Smooth muscle cell of bladder (primary cell): ENCODE results near the gene CHKA. TPM values are rescaled to one million over a fixed set of nuclear protein-coding genes. Genes with fewer than 3 reads are reported as not detected.

Source experiments
- total RNA-seq: library from RNA; depleted of rRNA; stranded (reverse); fragments of >200 nt; gene quantifications from 2 replicates; pipeline ENCODE4 v1.2.3, GENCODE V29; 2014

Gene CHKA
- 9.0 and 12.5 TPM in 2 replicates for total RNA-seq

DNA sequence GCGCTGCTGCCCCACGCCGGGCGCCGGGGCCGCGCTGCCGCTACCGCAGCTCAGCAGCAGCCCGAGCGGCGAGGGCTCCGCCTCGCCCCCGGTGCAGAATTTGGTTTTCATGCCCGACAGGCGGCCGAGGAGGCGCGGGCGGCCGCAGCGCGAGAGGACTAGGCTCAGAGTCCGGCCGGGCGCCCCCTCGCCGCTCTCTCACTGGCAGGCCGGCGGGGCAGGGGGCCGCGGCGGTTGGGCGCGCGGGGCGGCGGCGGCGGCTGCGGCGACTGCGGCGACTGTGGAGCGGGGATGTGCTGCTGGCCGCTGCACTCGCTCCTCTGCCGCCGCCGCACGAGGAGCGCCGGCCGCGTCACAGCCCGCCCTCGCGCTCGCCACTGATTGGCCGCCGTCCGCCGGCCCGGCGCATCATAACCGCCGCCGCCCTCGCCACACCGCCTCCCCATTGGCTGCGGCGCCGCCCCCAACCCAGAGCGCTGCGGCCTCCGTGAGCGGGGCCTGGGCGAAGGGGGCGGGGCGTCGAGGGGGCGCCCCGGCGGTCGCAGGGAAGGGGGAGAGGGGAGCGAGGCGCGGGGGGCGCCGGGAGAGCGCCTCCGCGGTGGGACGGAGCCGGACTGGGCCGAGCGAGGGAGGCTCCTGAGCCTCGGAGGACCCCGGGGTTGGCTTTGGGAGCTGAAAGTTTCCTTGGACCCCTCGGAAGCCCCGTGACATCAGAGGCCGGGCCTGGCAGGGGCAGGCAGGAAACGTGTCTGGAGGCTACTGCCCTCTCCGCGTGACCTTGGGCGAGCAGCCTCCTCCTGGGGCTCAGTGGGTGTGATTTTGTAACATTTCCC lies at the start of gene CHKA:
Gene CHKA, minus strand, starts transcription at position 322 of the 833 bp plus-strand sequence. Its CDS starts 211 bp downstream, at position 111.

DNA sequence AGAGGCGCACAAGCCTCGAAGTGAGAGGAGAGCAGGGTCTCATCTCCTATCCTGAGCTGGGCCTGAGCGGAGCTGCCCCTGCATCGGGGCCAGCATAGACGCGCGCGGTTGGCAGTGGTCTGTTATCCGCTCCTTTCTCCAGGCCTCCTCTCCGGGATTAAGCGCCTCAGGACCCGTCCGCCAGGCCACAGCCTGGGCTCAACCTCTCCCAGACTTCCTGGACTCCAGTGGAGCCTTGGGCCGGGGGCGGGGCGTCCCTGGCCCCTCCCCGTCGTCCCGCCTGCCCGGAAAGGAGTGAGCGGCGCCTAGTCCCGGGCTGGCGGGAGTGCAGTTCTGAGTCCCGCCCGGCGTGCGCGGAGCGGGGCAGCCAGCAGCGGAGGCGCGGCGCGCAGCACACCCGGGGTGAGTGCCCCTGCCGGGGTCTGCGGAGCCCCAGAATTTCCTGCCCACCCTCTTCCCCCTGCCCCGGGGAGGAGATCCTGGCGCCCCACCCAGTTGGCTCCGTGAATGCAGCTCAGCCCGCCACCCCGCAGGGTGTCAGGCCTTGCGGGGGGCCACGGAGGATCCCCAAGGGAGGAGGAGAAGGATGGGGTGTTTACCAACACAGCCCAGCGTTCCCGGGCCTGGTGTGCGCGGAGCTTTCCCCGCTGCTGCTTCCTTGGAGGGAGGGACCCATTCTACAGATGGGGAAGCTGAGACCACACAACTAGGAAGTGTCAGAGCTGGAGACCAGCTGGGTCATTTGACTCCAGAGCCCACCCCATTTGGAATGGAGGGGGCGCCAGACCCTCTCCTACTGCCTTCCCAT lies 82.3 kb downstream of the CHKA start, which contains the start of gene TCIRG1:
Gene TCIRG1, plus strand, starts transcription at position 308 of the 808 bp plus-strand sequence. CDS start 2,247 bp downstream, outside the sequence.

DNA sequence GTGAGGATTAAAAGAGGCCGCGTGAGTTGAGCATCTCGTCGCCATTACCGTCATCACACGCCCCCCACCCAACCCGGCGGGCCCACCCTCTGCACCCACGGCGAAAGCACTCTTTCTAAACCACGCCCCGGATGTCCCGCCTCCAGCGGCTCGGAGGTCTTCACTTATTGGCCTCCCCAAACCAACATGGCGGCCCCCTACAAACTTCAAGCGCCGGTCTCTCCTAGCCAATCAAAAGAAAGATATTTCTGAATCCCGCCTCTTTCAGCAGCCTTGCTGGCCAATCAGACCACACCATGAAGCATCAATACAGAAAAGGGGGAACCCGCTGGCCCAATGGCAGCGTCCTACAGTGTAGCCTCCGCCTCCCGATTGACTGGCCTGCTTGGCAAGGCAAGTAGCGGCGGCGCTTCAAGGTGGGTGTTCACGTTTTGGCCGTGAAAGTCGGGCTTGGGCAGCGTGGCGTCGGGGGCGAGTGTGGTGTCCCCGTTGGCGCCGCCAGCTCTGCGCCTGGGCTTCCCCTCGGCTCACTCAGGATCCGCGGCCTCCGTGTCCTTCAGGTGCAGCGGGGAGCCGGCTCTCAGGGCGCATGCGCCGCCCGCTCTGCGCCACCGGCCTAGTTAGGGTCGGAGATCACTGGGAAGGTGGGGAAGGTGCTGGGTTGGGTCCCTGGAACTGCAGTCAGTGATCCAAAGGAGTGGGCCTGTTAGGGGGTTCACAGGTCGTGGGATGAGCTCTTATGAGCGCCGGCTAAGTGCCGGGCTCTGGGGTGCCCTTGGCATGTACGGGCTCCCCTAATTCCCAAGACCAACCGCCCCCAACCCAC lies 90.7 kb downstream of the CHKA start, which contains the start of gene NDUFS8:
Gene NDUFS8, plus strand, starts transcription at position 364 of the 826 bp plus-strand sequence. CDS start 1,471 bp downstream, outside the sequence.

DNA sequence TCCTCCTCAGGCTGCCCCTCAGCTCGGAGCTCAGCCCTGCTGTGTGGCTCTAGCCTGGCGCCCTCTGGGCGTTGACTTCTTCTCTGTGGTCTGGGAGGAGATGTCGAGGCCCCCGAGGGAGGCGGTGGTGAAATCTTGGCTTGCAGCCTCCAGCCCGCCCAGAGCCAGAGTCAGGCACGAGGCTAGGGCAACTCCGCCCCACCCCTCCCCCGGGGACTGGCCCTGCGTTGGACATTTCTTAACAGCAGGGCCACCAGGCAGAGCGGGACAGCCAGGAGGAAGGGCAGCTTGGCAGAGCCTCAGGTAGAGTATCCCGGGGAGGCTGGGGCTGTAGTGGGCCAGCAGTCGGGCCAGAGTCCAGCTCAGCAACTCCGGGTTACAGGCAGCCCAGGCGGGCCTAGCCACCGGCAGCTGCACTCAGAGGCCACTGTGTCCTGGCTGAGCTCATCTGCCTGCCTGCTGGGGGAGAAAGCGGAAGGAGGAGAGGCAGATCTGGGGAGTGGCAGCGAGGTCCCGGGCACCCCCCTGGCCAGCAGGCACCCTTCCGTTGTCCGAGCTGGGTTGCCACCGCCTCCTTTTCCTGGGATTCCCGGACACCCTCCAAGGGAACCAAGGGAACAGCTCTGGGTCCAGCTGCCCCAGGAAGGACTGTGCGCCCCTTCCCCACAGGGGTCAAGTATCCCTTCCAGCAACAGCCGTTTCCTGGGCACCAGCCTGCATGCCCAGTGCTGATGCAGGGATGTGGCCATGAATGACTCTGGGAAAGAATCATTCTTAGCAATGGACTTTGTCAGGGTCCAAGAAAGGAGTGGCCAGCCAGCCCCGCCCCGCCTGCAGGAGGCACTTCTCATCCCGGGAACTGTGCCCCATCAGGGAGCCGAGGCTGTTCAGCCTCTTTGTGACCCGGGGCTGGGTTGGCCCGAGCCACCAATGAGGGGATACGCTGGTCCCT lies 110.8 kb downstream of the CHKA start, which contains the start of gene ALDH3B1:
Gene ALDH3B1, plus strand, starts transcription at position 238 of the 952 bp plus-strand sequence. CDS start 4,971 bp downstream, outside the sequence.

DNA sequence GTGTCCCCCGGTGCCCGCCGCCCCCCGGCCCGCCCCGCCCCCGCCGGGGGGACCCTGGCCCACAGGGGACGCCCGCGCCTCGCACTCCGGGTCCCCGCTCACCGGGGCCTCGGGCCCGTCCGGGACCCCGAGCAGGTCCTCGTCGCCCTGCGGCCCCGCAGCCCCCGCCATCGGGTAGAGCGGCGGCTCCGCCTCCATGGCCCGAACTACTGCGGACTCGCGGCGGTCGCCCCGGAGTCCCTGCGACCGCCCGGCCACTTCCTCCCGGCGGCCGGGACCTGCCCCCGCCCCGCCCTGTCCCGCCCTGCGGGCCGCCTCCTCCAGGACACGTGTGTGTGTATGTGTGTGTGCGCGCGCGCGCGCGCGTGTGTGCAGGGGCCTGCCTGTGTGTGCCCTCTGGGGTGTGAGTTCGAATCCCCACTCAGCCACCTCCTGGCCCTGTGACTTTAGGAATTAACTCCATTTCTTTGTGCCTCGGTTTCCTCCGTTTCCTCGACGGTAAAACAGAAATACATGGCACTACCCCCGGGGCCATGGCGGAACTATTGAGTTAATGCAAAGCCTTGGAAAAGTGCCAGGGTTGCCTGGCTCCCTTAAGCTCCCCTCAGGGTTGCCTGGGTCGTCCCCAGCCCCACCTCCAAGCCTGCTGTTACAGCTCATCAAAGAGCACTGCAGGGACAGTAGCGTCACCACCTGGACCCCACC lies 117.2 kb downstream of the CHKA start, which contains the start of gene UNC93B1:
Gene UNC93B1, minus strand, starts transcription at position 252 of the 705 bp plus-strand sequence. Its CDS starts 54 bp downstream, at position 198.

Other genes starting within 250 kb of the CHKA start
- 18.1 and 24.9 TPM in 2 replicates for gene UNC93B1, start 117.3 kb downstream of the CHKA start, total RNA-seq
- gene ALDH3B1, start 111.1 kb downstream of the CHKA start, total RNA-seq = 24.9 and 28.6 TPM in 2 replicates
- gene NDUFS8, start 90.7 kb downstream of the CHKA start, total RNA-seq = 99.7 and 100 TPM in 2 replicates
- gene TCIRG1, start 82.4 kb downstream of the CHKA start, total RNA-seq = 54.8 and 110 TPM in 2 replicates
- gene KMT5B, start 91.9 kb upstream of the CHKA start, total RNA-seq = 21.3 and 26.0 TPM in 2 replicates
- 19.3 and 24.4 TPM in 2 replicates for gene C11orf24, start 150.6 kb upstream of the CHKA start, total RNA-seq
- 27.6 and 45.6 TPM in 2 replicates for gene LRP5, start 191.2 kb upstream of the CHKA start, total RNA-seq